Suprapubic skin (tissue), 3 donors: ENCODE data around the gene PYM1.
A peak's percentile ranks its signal among the peaks of the same experiment; 100 is the strongest.

ENCODE experiments used
- CTCF ChIP-seq, 2 donors: fragments of 200-600 bp in 1 of 2; fragments of 450-650 bp in 1 of 2; sonication (generic) in 1 of 2; IDR thresholded peaks; one replicate each; pipeline ENCODE4 v1.5.1; 2016 to 2019; ENCODE audit warnings: antibody characterized with exemption in 2 of 2, mild to moderate bottlenecking in 1 of 2, moderate library complexity in 1 of 2
- POLR2A ChIP-seq, 2 donors: fragments of 450-650 bp; IDR thresholded peaks; one replicate each; pipeline ENCODE4 v1.6.1; 2017; ENCODE audit warnings: antibody characterized with exemption in 2 of 2, mild to moderate bottlenecking in 2 of 2, moderate library complexity in 2 of 2

DNA sequence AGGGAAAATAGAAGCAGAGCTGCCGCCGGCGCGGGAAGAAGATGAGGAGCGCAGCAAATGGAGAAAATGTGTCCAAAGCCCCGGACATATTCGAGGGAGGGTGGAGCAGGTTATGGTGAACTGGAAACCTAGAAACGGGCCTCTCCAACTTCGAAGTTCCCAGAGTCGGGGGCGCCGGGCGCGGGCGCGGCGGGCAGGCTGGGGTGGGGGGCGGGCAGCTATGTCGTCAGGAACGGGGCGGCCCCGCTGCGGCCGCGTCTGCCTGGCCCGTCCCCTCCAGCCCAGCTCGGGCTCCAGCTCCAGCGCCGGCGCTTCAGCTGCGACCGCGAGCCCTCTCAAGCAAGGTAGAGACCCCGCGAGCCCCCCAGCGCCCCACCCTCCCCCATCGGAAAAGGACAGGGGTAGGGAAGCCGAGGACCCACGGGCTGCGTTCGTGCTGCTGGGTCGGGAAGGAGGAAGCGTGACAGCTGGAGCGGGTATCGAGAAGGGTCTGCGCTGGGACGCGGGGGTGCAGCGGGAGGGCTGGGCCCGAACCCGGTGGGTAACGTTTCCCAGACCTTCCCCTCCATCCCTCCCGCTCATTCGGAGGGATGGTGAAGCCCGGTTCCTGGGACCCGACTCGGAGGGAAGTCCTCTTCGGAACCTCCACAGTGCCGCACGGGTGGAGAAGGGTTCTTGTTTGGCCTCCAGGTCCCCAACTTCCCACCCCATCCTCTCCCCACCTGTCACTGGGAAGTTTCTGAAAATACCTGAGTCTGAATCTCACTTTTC, 4.3 kb upstream of the PYM1 start:
- peak in 1 of 2 donors; percentile 7 for TF ChIP-seq CTCF (IDR thresholded peaks at IDR 0.05)
- TF ChIP-seq POLR2A (IDR thresholded peaks at IDR 0.05): no peak
